Measurements from ENCODE around the gene SAG.
A peak's percentile ranks its signal among the peaks of the same experiment; 100 is the strongest.
"Not testable (repeated sequence)": the region's sequence is repeated elsewhere in the genome, so short reads cannot be mapped to it uniquely, and the experiment has no call there.

The SAG gene

GRCh38 chr2:233331536-233331935, 23.9 kb downstream of the SAG start:
- peak; percentile 42 for DNase-seq (ENCODE audit: low read depth)

GRCh38 chr2:233332125-233332524, 24.5 kb downstream of the SAG start:
- DNase-seq (ENCODE audit: low read depth): no peak

- no peak for DNase-seq (ENCODE audit: low read depth)
Observed at GRCh38 chr2:233334915-233335314, 27.3 kb downstream of the SAG start.

GRCh38 chr2:233336091-233336490, 28.5 kb downstream of the SAG start:
- not testable (repeated sequence) for DNase-seq (ENCODE audit: low read depth)

- no peak for DNase-seq (ENCODE audit: low read depth)
Observed at GRCh38 chr2:233336541-233336940, 28.9 kb downstream of the SAG start.

GRCh38 chr2:233338046-233338445, 30.4 kb downstream of the SAG start:
- DNase-seq (ENCODE audit: low read depth): no peak

GRCh38 chr2:233338812-233339368, 31.3 kb downstream of the SAG start:
- DNase-seq (ENCODE audit: low read depth): no peak

GRCh38 chr2:233339427-233339826, 31.8 kb downstream of the SAG start:
- DNase-seq (ENCODE audit: low read depth): no peak

- DNase-seq (ENCODE audit: low read depth): no peak
Observed at GRCh38 chr2:233341296-233341695, 33.7 kb downstream of the SAG start.

GRCh38 chr2:233342301-233342700, 34.7 kb downstream of the SAG start:
- DNase-seq (ENCODE audit: low read depth): no peak

GRCh38 chr2:233343171-233343705, 35.6 kb downstream of the SAG start:
- no peak for DNase-seq (ENCODE audit: low read depth)

- DNase-seq (ENCODE audit: low read depth): no peak
Observed at GRCh38 chr2:233346376-233346775, 38.8 kb downstream of the SAG start.

- no peak for DNase-seq (ENCODE audit: low read depth)
Observed at GRCh38 chr2:233346930-233347329, 39.3 kb downstream of the SAG start.

GRCh38 chr2:233349005-233349998, 41.7 kb downstream of the SAG start:
- no peak for DNase-seq (ENCODE audit: low read depth)

GRCh38 chr2:233350708-233351107, 43.1 kb downstream of the SAG start:
- no peak for DNase-seq (ENCODE audit: low read depth)

- DNase-seq (ENCODE audit: low read depth): no peak
Observed at GRCh38 chr2:233351423-233351822, 43.8 kb downstream of the SAG start.

GRCh38 chr2:233352141-233352842, 44.7 kb downstream of the SAG start:
- no peak for DNase-seq (ENCODE audit: low read depth)

- DNase-seq (ENCODE audit: low read depth): no peak
Observed at GRCh38 chr2:233353101-233353768, 45.6 kb downstream of the SAG start.

GRCh38 chr2:233353769-233354499, 46.3 kb downstream of the SAG start, which contains the start of gene DGKD:
Gene DGKD (plus strand): TSS chr2:233354494. CDS start chr2:233354519, 25 bp downstream.
- peak; percentile 78 for DNase-seq (ENCODE audit: low read depth)

- no peak for DNase-seq (ENCODE audit: low read depth)
Observed at GRCh38 chr2:233354500-233354924, 46.9 kb downstream of the SAG start.

- no peak for DNase-seq (ENCODE audit: low read depth)
Observed at GRCh38 chr2:233354971-233355574, 47.5 kb downstream of the SAG start.

All from activated T-cell treated with anti-CD3 and anti-CD28 coated beads for 48 hours (primary cell).